Endodermal cell (in vitro differentiated cells): ENCODE measurements around the gene NKD1. TPM values are rescaled to one million over a fixed set of nuclear protein-coding genes. Genes with fewer than 3 reads are reported as not detected.

Source experiments
- DNase-seq: peaks from one replicate; pipeline ENCODE4 v3.0.0-alpha.2; 2017
- H3K27ac ChIP-seq: 2 replicates; pipeline ENCODE4 v1.5.1; 2013; ENCODE audit warnings: mild to moderate bottlenecking, low read depth, low read length, moderate library complexity
- H3K27me3 ChIP-seq: 2 replicates; pipeline ENCODE4 v1.6.1; 2013; ENCODE audit warnings: mild to moderate bottlenecking, low read length, moderate library complexity; ENCODE audit not compliant: insufficient read depth, control insufficient read depth, poor library complexity, severe bottlenecking
- H3K36me3 ChIP-seq: 2 replicates; pipeline ENCODE4 v1.7.0; 2013; ENCODE audit warnings: mild to moderate bottlenecking, low read length, moderate library complexity; ENCODE audit not compliant: control insufficient read depth, insufficient read depth
- H3K4me1 ChIP-seq: one replicate; pipeline ENCODE4 v1.7.0; 2013; ENCODE audit warnings: low read length; ENCODE audit not compliant: control insufficient read depth, insufficient read depth
- H3K4me3 ChIP-seq: 2 replicates; pipeline ENCODE4 v1.5.1; 2013; ENCODE audit warnings: mild to moderate bottlenecking, low read length, moderate library complexity
- H3K9ac ChIP-seq: 2 replicates; pipeline ENCODE4 v1.6.1; 2013; ENCODE audit warnings: mild to moderate bottlenecking, low read length, moderate library complexity; ENCODE audit not compliant: poor library complexity, severe bottlenecking; ENCODE audit errors: extremely low read depth
- H3K9me3 ChIP-seq: 2 replicates; pipeline ENCODE4 v1.6.1; 2013; ENCODE audit warnings: mild to moderate bottlenecking, low read length, moderate library complexity; ENCODE audit not compliant: control insufficient read depth
- H3K27ac Mint-ChIP-seq: 2 replicates; pipeline ENCODE4 v1.8.0; 2020; ENCODE audit warnings: mixed read lengths
- H3K27me3 Mint-ChIP-seq: 2 replicates; pipeline ENCODE4 v1.8.0; 2021; ENCODE audit warnings: mild to moderate bottlenecking, mixed read lengths; ENCODE audit not compliant: insufficient read depth
- H3K36me3 Mint-ChIP-seq: 2 replicates; pipeline ENCODE4 v1.8.0; 2020; ENCODE audit warnings: low read depth, mixed read lengths
- H3K4me1 Mint-ChIP-seq: 2 replicates; pipeline ENCODE4 v1.8.0; 2020; ENCODE audit warnings: mixed read lengths
- H3K4me3 Mint-ChIP-seq: 2 replicates; pipeline ENCODE4 v1.8.0; 2020; ENCODE audit warnings: mild to moderate bottlenecking, moderate library complexity, mixed read lengths
- H3K9me3 Mint-ChIP-seq: 2 replicates; pipeline ENCODE4 v1.8.0; 2020; ENCODE audit warnings: mild to moderate bottlenecking, mixed read lengths
- WGBS, 2 experiments: methylation state at CpG; one replicate each; pipeline versions ENCODE4 v1.1.5 to v1.1.7; 2013; ENCODE audit warnings: missing lambda C conversion rate in 2 of 2, mixed read lengths in 1 of 2; ENCODE audit not compliant: insufficient coverage in 1 of 2, insufficient read length in 1 of 2; 5-methylcytosine and 5-hydroxymethylcytosine counted together
- total RNA-seq, 2 donors: library from RNA; stranded (reverse); fragmentation: NEBNext Ultra II Directional in 1 of 2; extraction: Animal tissue kit (Norgen Biotek cat#: 25700) in 1 of 2; gene quantifications; 2 replicates in 1 of 2; 3 replicates in 1 of 2; pipeline ENCODE4 v1.2.1, GENCODE V29; 2021
- TF ChIP-seq, protein P1 (sequence below): fragments of 200-600 bp; sonication (generic); conservative IDR thresholded peaks from 2 replicates; pipeline ENCODE4 v1.5.0; 2021; ENCODE audit warnings: antibody characterized with exemption, mild to moderate bottlenecking

The NKD1 gene
- total RNA-seq, 2 donors from 2014 or later, result 7.0 to 9.5 TPM

DNA sequence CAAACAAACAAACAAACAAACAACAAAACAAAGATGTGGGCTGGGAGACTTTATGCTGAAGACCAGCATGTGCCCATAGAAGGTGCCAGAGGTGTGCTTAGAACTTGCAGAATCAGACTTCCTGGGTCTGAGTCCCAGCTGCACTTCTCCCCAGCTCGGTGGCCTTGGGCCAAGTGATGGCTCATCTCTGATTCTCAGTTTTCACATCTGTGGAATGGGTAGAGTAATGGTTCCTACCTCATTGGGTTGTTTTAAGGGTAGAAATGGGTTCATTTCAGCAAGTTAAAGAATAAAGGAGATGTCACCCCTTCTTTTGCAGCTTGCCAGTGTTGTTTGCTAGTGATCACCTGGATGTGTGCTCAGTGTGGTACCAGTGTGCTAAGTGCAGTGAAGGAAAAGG lies 10.7 kb downstream of the NKD1 start:
- Mint-ChIP-seq H3K9me3 (peaks cover 7% of the 10 kb centered on the region), H3K27me3 (no peaks in the 10 kb centered on the region), H3K27ac (no peak overlapping the region)

DNA sequence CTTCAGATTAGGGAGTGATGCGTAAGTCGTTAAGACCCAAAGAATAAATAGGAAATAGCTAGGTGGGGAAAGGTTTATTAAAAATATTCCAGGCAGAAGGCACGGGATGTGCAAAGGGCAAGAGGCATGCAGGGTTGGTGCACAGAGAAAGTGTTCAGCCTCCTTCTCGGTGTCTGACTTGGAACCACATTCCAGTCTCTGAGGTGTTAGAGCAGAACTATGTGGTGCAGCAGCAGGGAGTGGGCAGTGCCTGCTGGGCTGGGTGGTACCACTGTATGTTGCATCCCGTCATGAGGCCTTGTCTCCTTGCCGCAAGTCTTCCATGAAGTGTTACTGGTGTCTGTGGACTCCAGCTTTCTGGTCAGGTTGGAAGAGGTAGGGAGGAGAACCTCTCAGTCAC lies 11.1 kb downstream of the NKD1 start:
- H3K9ac ChIP-seq, result no peak overlapping the region
- Mint-ChIP-seq H3K4me1 (no peaks in the 10 kb centered on the region), H3K27ac (no peak overlapping the region), H3K9me3 (peaks cover 7% of the 10 kb centered on the region), H3K36me3 (peaks cover 28% of the 10 kb centered on the region), H3K4me3 (no peak overlapping the region), H3K27me3 (no peaks in the 10 kb centered on the region)
- WGBS, 2 experiments, result 93 to 95% methylated on average over 4 to 6 of the region's 6 CpGs
- H3K27me3 ChIP-seq, result no peaks in the 10 kb centered on the region
- TF ChIP-seq, protein P1, sequence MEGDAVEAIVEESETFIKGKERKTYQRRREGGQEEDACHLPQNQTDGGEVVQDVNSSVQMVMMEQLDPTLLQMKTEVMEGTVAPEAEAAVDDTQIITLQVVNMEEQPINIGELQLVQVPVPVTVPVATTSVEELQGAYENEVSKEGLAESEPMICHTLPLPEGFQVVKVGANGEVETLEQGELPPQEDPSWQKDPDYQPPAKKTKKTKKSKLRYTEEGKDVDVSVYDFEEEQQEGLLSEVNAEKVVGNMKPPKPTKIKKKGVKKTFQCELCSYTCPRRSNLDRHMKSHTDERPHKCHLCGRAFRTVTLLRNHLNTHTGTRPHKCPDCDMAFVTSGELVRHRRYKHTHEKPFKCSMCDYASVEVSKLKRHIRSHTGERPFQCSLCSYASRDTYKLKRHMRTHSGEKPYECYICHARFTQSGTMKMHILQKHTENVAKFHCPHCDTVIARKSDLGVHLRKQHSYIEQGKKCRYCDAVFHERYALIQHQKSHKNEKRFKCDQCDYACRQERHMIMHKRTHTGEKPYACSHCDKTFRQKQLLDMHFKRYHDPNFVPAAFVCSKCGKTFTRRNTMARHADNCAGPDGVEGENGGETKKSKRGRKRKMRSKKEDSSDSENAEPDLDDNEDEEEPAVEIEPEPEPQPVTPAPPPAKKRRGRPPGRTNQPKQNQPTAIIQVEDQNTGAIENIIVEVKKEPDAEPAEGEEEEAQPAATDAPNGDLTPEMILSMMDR, result no peak
- peaks cover 6% of the 10 kb centered on the region for H3K9me3 ChIP-seq
- DNase-seq, result no peak
- H3K36me3 ChIP-seq, result peaks cover 7% of the 10 kb centered on the region
- H3K4me1 ChIP-seq, result no peaks in the 10 kb centered on the region
- H3K27ac ChIP-seq, result no peak overlapping the region
- H3K4me3 ChIP-seq, result no peak overlapping the region

More for the DNA sequence above, 10.7 kb downstream of the NKD1 start:
- Mint-ChIP-seq H3K4me1 (no peaks in the 10 kb centered on the region), H3K36me3 (peaks cover 28% of the 10 kb centered on the region), H3K4me3 (no peak overlapping the region)
- peaks cover 6% of the 10 kb centered on the region for H3K9me3 ChIP-seq
- DNase-seq, result no peak
- TF ChIP-seq, protein P1, result no peak
- 95 to 100% methylated on average over 1 of the region's 1 CpG for WGBS, 2 experiments
- no peaks in the 10 kb centered on the region for H3K4me1 ChIP-seq
- H3K27ac ChIP-seq, result no peak overlapping the region
- H3K4me3 ChIP-seq, result no peak overlapping the region
- H3K9ac ChIP-seq, result no peak overlapping the region
- H3K36me3 ChIP-seq, result peaks cover 7% of the 10 kb centered on the region
- H3K27me3 ChIP-seq, result no peaks in the 10 kb centered on the region

GRCh38 chr16:50559804-50560514 lies 11.8 kb downstream of the NKD1 start:
- Mint-ChIP-seq H3K4me3 (no peak overlapping the region), H3K9me3 (peaks cover 7% of the 10 kb centered on the region), H3K36me3 (peaks cover 28% of the 10 kb centered on the region), H3K27me3 (no peaks in the 10 kb centered on the region), H3K27ac (no peak overlapping the region), H3K4me1 (no peaks in the 10 kb centered on the region)
- Histone ChIP-seq H3K4me3 (no peak overlapping the region), H3K9ac (no peak overlapping the region), H3K27me3 (no peaks in the 10 kb centered on the region), H3K4me1 (no peaks in the 10 kb centered on the region), H3K9me3 (peaks cover 6% of the 10 kb centered on the region), H3K36me3 (peaks cover 7% of the 10 kb centered on the region), H3K27ac (no peak overlapping the region)
- DNase-seq, result no peak
- TF ChIP-seq, protein P1, result no peak
- WGBS, 2 experiments, result 92 to 94% methylated on average over 8 to 13 of the region's 13 CpGs
